K562 (cell line): Measurements from ENCODE around the gene CSNK1G1. TPM values are rescaled to one million over a fixed set of nuclear protein-coding genes. Genes with fewer than 3 reads are reported as not detected.
A peak's percentile ranks its signal among the peaks of the same experiment; 100 is the strongest.

Source experiments
- ARID3A ChIP-seq: IDR thresholded peaks from 2 replicates; pipeline ENCODE4 v1.6.1; 2012; ENCODE audit warnings: low read depth, low read length, improper control_type of control experiment, borderline replicate concordance
- BDP1 ChIP-seq: IDR thresholded peaks from 3 replicates; pipeline ENCODE4 v1.6.1; 2011; ENCODE audit not compliant: insufficient read length, insufficient read depth
- EGR1 ChIP-seq: fragments of 450-650 bp; conservative IDR thresholded peaks from 2 replicates; pipeline ENCODE4 v1.6.1; 2017; ENCODE audit warnings: mild to moderate bottlenecking
- KDM1A ChIP-seq, 2 experiments: fragments of 450-650 bp; IDR thresholded peaks; 2 replicates each; pipeline ENCODE4 v1.6.1; 2016; ENCODE audit warnings: mild to moderate bottlenecking in 2 of 2
- KLF13 ChIP-seq: fragments of 450-650 bp; IDR thresholded peaks from 2 replicates; pipeline ENCODE4 v1.6.1; 2016; ENCODE audit warnings: missing genetic modification characterization, low read depth, mild to moderate bottlenecking, missing compliant biosample characterization, moderate library complexity, borderline replicate concordance
- MAZ ChIP-seq, 2 experiments: fragments of 450-650 bp in 1 of 2; sonication (generic) in 1 of 2; formaldehyde crosslinking; IDR thresholded peaks in 1 of 2; conservative IDR thresholded peaks in 1 of 2; 2 replicates each; pipeline versions ENCODE4 v1.4.0 to v1.5.0; 2020; ENCODE audit warnings: mild to moderate bottlenecking in 1 of 2, missing genetic modification reagents in 1 of 2
- MCM3 ChIP-seq: fragments of 450-650 bp; IDR thresholded peaks from 2 replicates; pipeline ENCODE4 v1.6.1; 2016
- POU5F1 ChIP-seq: fragments of 150-350 bp; IDR thresholded peaks from 2 replicates; pipeline ENCODE4 v1.6.1; 2014; ENCODE audit warnings: borderline replicate concordance, low read length, low read depth, mild to moderate bottlenecking; ENCODE audit not compliant: partially characterized antibody
- RNF2 ChIP-seq: sonication (generic); IDR thresholded peaks from 2 replicates; pipeline ENCODE4 v1.6.1; 2016
- SMARCA4 ChIP-seq: fragments of 450-650 bp; IDR thresholded peaks from 2 replicates; pipeline ENCODE4 v1.6.1; 2016
- ZBTB34 ChIP-seq: fragments of 250-450 bp; sonication (Bioruptor Pico); IDR thresholded peaks from 2 replicates; pipeline ENCODE4 v1.8.0; 2021; ENCODE audit warnings: mild to moderate bottlenecking, moderate library complexity
- ZBTB5 ChIP-seq: fragments of 450-650 bp; IDR thresholded peaks from 2 replicates; pipeline ENCODE4 v1.6.1; 2017; ENCODE audit warnings: antibody characterized with exemption
- ZKSCAN3 ChIP-seq: fragments of 250-450 bp; sonication (Bioruptor Pico); IDR thresholded peaks from 2 replicates; pipeline ENCODE4 v1.4.0; 2020
- ZKSCAN8 ChIP-seq: fragments of 200-800 bp; sonication (Bioruptor generic); IDR thresholded peaks from 2 replicates; pipeline ENCODE4 v1.6.1; 2016; ENCODE audit warnings: missing genetic modification characterization, missing compliant biosample characterization
- ZNF124 ChIP-seq: sonication (generic); formaldehyde crosslinking; IDR thresholded peaks from 2 replicates; pipeline ENCODE4 v1.8.1; 2022; ENCODE audit warnings: missing genetic modification reagents
- ZNF263 ChIP-seq: sonication (generic); formaldehyde crosslinking; IDR thresholded peaks from 2 replicates; pipeline ENCODE4 v1.8.0; 2022; ENCODE audit warnings: mild to moderate bottlenecking, missing genetic modification reagents, borderline replicate concordance
- ZNF311 ChIP-seq: fragments of 250-450 bp; sonication (Bioruptor Pico); IDR thresholded peaks from 2 replicates; pipeline ENCODE4 v1.4.0; 2020; ENCODE audit warnings: mild to moderate bottlenecking, moderate library complexity
- ZNF408 ChIP-seq: fragments of 250-450 bp; sonication (Bioruptor Pico); IDR thresholded peaks from 2 replicates; pipeline ENCODE4 v1.4.0; 2020; ENCODE audit warnings: low read depth, mild to moderate bottlenecking, moderate library complexity
- polyA plus RNA-seq, 8 experiments: library from polyadenylated mRNA; depleted of rRNA in 4 of 8; stranded (reverse) in 5 of 8; unstranded in 3 of 8; fragments of >200 nt; fragmentation: Nextera tagmentation in 2 of 8; fragmentation: Illumina TruSeq in 1 of 8; extraction: Ambion mirVana in 2 of 8; extraction: Trizol in 1 of 8; gene quantifications; 2 replicates each; pipeline versions ENCODE4 v1.2.1 to v1.2.3, GENCODE V29; 2011 to 2014; ENCODE audit warnings: inconsistent platforms in 1 of 8, missing spikeins in 1 of 8
- total RNA-seq, 7 experiments: library from RNA; depleted of rRNA in 6 of 7; stranded (reverse); fragments of >200 nt in 6 of 7; fragmentation: Illumina TruSeq in 2 of 7; extraction: Trizol in 2 of 7; gene quantifications; 2 replicates each; pipeline versions ENCODE4 v1.2.1 to v1.2.3, GENCODE V29; 2011 to 2021; ENCODE audit warnings: low replicate concordance in 1 of 7
- TF ChIP-seq, protein P1 (sequence below): fragments of 200-800 bp; sonication (Bioruptor generic); IDR thresholded peaks from 2 replicates; pipeline ENCODE4 v1.6.1; 2017; ENCODE audit warnings: missing genetic modification characterization, missing compliant biosample characterization

Gene CSNK1G1
- total and polyA plus RNA-seq, 9 of the 15 experiments (the other 6 are each of a cell fraction or from before 2014, with no cell fraction given), result 4.5 to 18.5 (median 9.5) TPM

- TF ChIP-seq ARID3A (no peak), ZNF263 (CRISPR knock-in tag) (peak; percentile 95), RNF2 (no peak), ZBTB34 (no peak), MCM3 (no peak), ZKSCAN3 (CRISPR knock-in tag) (no peak), EGR1 (peak; percentile 86), ZNF408 (CRISPR knock-in tag) (no peak), ZNF124 (CRISPR knock-in tag) (no peak), ZKSCAN8 (CRISPR knock-in tag) (no peak), SMARCA4 (no peak; the same call in 1 of the 2 replicates), POU5F1 (peak; percentile 30), BDP1 (no peak), KDM1A (IDR thresholded peaks at IDR 0.05) (no peak), ZBTB5 (no peak), KLF13 (tag) (peak; percentile 59; the same call in 1 of the 2 replicates), ZNF311 (CRISPR knock-in tag) (no peak), MAZ (CRISPR knock-in tag; conservative IDR thresholded peaks at IDR 0.05 in 1 of 2, IDR thresholded peaks at IDR 0.05 in 1 of 2) (peak; percentile 90 to 96)
- TF ChIP-seq, protein P1, sequence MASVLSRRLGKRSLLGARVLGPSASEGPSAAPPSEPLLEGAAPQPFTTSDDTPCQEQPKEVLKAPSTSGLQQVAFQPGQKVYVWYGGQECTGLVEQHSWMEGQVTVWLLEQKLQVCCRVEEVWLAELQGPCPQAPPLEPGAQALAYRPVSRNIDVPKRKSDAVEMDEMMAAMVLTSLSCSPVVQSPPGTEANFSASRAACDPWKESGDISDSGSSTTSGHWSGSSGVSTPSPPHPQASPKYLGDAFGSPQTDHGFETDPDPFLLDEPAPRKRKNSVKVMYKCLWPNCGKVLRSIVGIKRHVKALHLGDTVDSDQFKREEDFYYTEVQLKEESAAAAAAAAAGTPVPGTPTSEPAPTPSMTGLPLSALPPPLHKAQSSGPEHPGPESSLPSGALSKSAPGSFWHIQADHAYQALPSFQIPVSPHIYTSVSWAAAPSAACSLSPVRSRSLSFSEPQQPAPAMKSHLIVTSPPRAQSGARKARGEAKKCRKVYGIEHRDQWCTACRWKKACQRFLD (CRISPR knock-in tag), result no peak
Measured at GRCh38 chr15:64355944-64356709, at the start of gene CSNK1G1 (continued).
